ENCODE results near the gene ZMIZ1.

Gene ZMIZ1

DNA sequence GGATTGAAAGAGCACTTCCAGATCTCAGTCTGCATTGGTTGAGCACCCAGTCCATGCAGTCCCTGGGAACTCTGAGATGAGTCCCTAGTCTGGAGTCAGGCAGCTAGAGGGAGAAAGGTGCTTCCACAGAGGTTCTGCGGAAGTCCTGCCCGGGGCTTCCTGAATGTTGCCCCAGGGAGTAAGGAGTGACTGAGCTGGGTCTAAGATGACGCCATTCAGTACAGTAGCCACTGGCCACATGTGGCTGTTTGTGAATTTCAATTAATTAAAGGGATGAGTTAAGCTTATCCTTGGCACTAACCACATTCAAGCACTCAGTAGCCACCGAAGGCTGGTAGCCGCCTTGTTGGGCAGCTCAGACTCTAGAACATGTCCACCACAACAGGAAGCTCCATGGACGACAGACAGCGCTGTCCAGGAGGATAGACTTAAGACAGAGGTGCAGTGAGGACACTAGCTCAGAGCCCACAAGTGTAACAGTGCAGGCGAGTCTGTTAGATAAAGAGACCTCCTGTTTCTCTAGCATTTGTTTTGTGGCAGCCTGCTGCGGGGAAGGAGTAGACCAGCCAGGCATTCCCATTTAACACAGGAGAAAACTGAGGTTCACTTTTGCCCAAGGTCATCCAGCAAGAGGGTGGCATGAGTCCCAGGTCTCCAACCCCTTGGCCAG, 176.9 kb downstream of the ZMIZ1 start:
- Histone ChIP-seq H3K36me3 (ENCODE audit: control insufficient read depth in 2 of 2, insufficient read depth in 1 of 2, low read length in 2 of 2) (no peaks in the 10 kb centered on the region), H3K4me1 (ENCODE audit: control insufficient read depth, insufficient read depth, low read length) (peaks cover 8% of the 10 kb centered on the region), H3K27ac (ENCODE audit: extremely low read depth, low read depth, low read length) (no peak overlapping the region), H3K4me3 (ENCODE audit: low read depth, low read length) (no peak overlapping the region), H3K9me3 (ENCODE audit: control insufficient read depth, insufficient read depth, low read depth, low read length) (no peaks in the 10 kb centered on the region)
- TF ChIP-seq, protein P1, sequence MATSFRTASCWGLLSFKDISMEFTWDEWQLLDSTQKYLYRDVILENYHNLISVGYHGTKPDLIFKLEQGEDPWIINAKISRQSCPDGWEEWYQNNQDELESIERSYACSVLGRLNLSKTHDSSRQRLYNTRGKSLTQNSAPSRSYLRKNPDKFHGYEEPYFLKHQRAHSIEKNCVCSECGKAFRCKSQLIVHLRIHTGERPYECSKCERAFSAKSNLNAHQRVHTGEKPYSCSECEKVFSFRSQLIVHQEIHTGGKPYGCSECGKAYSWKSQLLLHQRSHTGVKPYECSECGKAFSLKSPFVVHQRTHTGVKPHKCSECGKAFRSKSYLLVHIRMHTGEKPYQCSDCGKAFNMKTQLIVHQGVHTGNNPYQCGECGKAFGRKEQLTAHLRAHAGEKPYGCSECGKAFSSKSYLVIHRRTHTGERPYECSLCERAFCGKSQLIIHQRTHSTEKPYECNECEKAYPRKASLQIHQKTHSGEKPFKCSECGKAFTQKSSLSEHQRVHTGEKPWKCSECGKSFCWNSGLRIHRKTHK (tag by site-specific recombination; IDR thresholded peaks at IDR 0.05), result no peak
- TF ChIP-seq OSR2 (tag by site-specific recombination; IDR thresholded peaks at IDR 0.05), result peak; percentile 70
- POLR2A ChIA-PET, result no interaction called here
- CTCF ChIA-PET, result no interaction called here

DNA sequence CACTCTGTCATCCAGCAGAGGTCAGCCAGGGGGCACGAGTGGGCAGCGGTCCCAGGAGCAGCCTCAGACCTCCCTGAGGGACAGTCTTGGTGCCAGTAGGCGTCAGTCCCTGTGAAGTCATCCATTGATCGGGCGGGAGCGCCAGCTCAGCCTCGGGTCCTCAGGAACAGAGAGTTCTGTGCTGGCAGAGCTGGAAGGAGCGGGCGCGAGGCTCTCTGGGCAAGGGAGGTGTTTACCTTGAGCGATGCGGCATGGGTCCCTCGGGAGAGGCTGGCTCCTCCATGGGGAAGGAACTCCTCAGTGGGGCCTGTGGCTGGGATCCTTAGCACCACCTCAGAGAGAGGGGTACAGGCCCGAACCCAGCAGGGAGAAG, 177.4 kb downstream of the ZMIZ1 start:
- ChIA-PET CTCF (no interaction called here), POLR2A (no interaction called here)
- no peaks in the 10 kb centered on the region for H3K9me3 ChIP-seq (ENCODE audit: control insufficient read depth, insufficient read depth, low read depth, low read length)
- H3K4me1 ChIP-seq (ENCODE audit: control insufficient read depth, insufficient read depth, low read length), result peaks cover 6% of the 10 kb centered on the region
- no peak overlapping the region for H3K4me3 ChIP-seq (ENCODE audit: low read depth, low read length)
- 0 out of 2 replicates have a peak, but pooled peaks have one; percentile 12 for TF ChIP-seq ZNF423 (tag by site-specific recombination; IDR thresholded peaks at IDR 0.05)
- TF ChIP-seq, protein P2, sequence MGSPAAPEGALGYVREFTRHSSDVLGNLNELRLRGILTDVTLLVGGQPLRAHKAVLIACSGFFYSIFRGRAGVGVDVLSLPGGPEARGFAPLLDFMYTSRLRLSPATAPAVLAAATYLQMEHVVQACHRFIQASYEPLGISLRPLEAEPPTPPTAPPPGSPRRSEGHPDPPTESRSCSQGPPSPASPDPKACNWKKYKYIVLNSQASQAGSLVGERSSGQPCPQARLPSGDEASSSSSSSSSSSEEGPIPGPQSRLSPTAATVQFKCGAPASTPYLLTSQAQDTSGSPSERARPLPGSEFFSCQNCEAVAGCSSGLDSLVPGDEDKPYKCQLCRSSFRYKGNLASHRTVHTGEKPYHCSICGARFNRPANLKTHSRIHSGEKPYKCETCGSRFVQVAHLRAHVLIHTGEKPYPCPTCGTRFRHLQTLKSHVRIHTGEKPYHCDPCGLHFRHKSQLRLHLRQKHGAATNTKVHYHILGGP (tag by site-specific recombination; IDR thresholded peaks at IDR 0.05), result no peak
- no peak for TF ChIP-seq ZNF248 (tag by site-specific recombination; IDR thresholded peaks at IDR 0.05)
- peak; percentile 39 for TF ChIP-seq ZFHX2 (tag by site-specific recombination; conservative IDR thresholded peaks at IDR 0.05)
- TF ChIP-seq ZNF350 (tag by site-specific recombination; IDR thresholded peaks at IDR 0.05), result no peak
- TF ChIP-seq, protein P3, sequence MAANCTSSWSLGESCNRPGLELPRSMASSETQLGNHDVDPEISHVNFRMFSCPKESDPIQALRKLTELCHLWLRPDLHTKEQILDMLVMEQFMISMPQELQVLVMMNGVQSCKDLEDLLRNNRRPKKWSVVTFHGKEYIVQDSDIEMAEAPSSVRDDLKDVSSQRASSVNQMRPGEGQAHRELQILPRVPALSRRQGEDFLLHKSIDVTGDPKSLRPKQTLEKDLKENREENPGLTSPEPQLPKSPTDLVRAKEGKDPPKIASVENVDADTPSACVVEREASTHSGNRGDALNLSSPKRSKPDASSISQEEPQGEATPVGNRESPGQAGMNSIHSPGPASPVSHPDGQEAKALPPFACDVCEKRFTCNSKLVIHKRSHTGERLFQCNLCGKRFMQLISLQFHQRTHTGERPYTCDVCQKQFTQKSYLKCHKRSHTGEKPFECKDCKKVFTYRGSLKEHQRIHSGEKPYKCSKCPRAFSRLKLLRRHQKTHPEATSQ (tag by site-specific recombination; IDR thresholded peaks at IDR 0.05), result no peak
- TF ChIP-seq ZSCAN30 (tag by site-specific recombination; IDR thresholded peaks at IDR 0.05), result no peak
- TF ChIP-seq SP2 (tag by site-specific recombination; IDR thresholded peaks at IDR 0.05), result no peak
- H3K27ac ChIP-seq (ENCODE audit: extremely low read depth, low read depth, low read length), result no peak overlapping the region
- no peaks in the 10 kb centered on the region for H3K36me3 ChIP-seq (ENCODE audit: control insufficient read depth in 2 of 2, insufficient read depth in 1 of 2, low read length in 2 of 2)

DNA sequence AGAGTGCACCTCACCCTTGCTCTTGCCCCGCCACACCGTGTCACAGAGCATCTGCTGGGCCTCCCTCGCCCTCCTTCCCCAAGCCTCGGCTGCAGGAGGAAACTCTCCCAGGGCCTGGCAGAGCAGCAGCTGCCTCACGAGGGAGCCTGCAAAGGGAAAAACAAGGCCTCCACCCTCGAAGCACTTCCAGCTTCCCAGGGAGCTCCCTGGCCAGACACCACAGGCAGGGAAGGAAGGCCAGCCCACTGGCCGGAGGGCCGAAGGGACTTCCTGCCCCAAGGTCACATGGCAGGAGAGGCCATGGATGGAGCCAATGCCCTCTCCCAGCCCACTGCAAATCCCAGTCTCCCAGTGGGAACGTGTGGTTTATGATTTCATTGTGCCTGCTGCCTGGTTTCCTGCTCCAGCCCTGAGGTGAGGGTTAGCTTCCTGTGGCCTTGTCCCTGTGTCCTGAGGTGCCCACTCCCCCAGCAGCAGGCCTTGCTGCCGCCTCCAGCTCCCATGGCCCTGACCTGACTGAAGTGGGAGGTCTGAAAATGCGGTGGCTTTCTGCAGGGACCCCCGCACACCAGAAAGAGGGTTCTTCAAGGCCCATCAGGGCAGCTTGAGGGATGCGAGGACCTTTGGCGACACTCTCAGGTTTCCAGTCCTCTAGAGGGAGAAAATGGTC, 178.0 kb downstream of the ZMIZ1 start:
- POLR2A ChIA-PET, result no interaction called here
- CTCF ChIA-PET, result interaction anchor here (0.6 kb wide), 1 partner anchor 1400 kb away, joined by 5 read pairs; no protein-coding TSS in a partner anchor
- H3K27ac ChIP-seq (ENCODE audit: extremely low read depth, low read depth, low read length), result no peak overlapping the region
- peaks cover 4% of the 10 kb centered on the region for H3K4me1 ChIP-seq (ENCODE audit: control insufficient read depth, insufficient read depth, low read length)
- H3K36me3 ChIP-seq (ENCODE audit: control insufficient read depth in 2 of 2, insufficient read depth in 1 of 2, low read length in 2 of 2), result no peaks in the 10 kb centered on the region
- TF ChIP-seq ZIC2 (tag by site-specific recombination; IDR thresholded peaks at IDR 0.05) (peak; percentile 12; the same call in 1 of the 2 replicates), ZNF544 (tag by site-specific recombination; IDR thresholded peaks at IDR 0.05) (no peak), GLIS1 (tag by site-specific recombination; IDR thresholded peaks at IDR 0.05) (peak; percentile 70)
- H3K9me3 ChIP-seq (ENCODE audit: control insufficient read depth, insufficient read depth, low read depth, low read length), result no peaks in the 10 kb centered on the region
- H3K4me3 ChIP-seq (ENCODE audit: low read depth, low read length), result no peak overlapping the region

Measured in HEK293 (cell line).